ENCODE results near the gene EPB41L4A.

The EPB41L4A gene

GRCh38 chr5:112279082-112279481 lies 140.0 kb downstream of the EPB41L4A start:
- TF ChIP-seq, protein P1, sequence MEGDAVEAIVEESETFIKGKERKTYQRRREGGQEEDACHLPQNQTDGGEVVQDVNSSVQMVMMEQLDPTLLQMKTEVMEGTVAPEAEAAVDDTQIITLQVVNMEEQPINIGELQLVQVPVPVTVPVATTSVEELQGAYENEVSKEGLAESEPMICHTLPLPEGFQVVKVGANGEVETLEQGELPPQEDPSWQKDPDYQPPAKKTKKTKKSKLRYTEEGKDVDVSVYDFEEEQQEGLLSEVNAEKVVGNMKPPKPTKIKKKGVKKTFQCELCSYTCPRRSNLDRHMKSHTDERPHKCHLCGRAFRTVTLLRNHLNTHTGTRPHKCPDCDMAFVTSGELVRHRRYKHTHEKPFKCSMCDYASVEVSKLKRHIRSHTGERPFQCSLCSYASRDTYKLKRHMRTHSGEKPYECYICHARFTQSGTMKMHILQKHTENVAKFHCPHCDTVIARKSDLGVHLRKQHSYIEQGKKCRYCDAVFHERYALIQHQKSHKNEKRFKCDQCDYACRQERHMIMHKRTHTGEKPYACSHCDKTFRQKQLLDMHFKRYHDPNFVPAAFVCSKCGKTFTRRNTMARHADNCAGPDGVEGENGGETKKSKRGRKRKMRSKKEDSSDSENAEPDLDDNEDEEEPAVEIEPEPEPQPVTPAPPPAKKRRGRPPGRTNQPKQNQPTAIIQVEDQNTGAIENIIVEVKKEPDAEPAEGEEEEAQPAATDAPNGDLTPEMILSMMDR (IDR thresholded peaks at IDR 0.05; ENCODE audit: low read depth, low read length, missing control alignments) = no peak
- in situ Hi-C loops (cut with HindIII; ENCODE audit: low sequenced_read_pairs) = no loop called here
- no peak overlapping the region for H3K4me3 ChIP-seq (ENCODE audit: low read depth, low read length)
- no peak for DNase-seq (ENCODE audit: low read depth)

- in situ Hi-C loops (cut with HindIII; ENCODE audit: low sequenced_read_pairs) = no loop called here
- no peak overlapping the region for H3K4me3 ChIP-seq (ENCODE audit: low read depth, low read length)
- no peak for DNase-seq (ENCODE audit: low read depth)
- TF ChIP-seq, protein P1 (IDR thresholded peaks at IDR 0.05; ENCODE audit: low read depth, low read length, missing control alignments) = no peak
Observed at GRCh38 chr5:112276991-112277390, 142.1 kb downstream of the EPB41L4A start.

DNA sequence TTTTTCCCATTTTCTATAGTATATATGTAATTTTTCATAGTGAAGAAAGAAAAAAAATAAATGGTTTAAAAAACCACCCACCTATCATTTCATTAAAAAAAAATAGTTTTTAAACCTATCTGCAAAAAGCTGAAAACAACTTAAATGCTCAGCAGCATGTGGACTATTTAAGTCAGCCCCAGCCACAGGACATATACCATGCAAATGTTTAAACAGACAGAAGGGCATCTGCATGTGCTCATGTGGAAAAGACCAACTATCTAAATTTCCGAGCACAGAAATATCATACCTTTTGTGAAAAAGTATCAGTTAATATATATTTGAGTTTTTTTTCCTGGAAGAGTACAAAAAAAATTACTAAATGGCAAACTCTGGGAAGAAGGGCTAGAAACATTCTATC lies 143.4 kb downstream of the EPB41L4A start:
- no peak for DNase-seq (ENCODE audit: low read depth)
- TF ChIP-seq, protein P1 (IDR thresholded peaks at IDR 0.05; ENCODE audit: low read depth, low read length, missing control alignments) = no peak
- H3K4me3 ChIP-seq (ENCODE audit: low read depth, low read length) = no peak overlapping the region
- in situ Hi-C loops (cut with HindIII; ENCODE audit: low sequenced_read_pairs) = no loop called here

GRCh38 chr5:112270299-112271293 lies 148.5 kb downstream of the EPB41L4A start:
- in situ Hi-C loops (cut with HindIII; ENCODE audit: low sequenced_read_pairs) = no loop called here
- TF ChIP-seq, protein P1 (IDR thresholded peaks at IDR 0.05; ENCODE audit: low read depth, low read length, missing control alignments) = no peak
- H3K4me3 ChIP-seq (ENCODE audit: low read depth, low read length) = no peak overlapping the region
- DNase-seq (ENCODE audit: low read depth) = no peak

- DNase-seq (ENCODE audit: low read depth) = no peak
- in situ Hi-C loops (cut with HindIII; ENCODE audit: low sequenced_read_pairs) = no loop called here
- no peak overlapping the region for H3K4me3 ChIP-seq (ENCODE audit: low read depth, low read length)
- TF ChIP-seq, protein P1 (IDR thresholded peaks at IDR 0.05; ENCODE audit: low read depth, low read length, missing control alignments) = no peak
Observed at GRCh38 chr5:112267231-112267630, 151.8 kb downstream of the EPB41L4A start.

- H3K4me3 ChIP-seq (ENCODE audit: low read depth, low read length) = no peak overlapping the region
- in situ Hi-C loops (cut with HindIII; ENCODE audit: low sequenced_read_pairs) = no loop called here
- DNase-seq (ENCODE audit: low read depth) = no peak
- TF ChIP-seq, protein P1 (IDR thresholded peaks at IDR 0.05; ENCODE audit: low read depth, low read length, missing control alignments) = no peak
Observed at GRCh38 chr5:112264666-112265065, 154.4 kb downstream of the EPB41L4A start.

Measured in astrocyte of the cerebellum (primary cell).